Gastroesophageal sphincter (tissue), 4 donors: ENCODE measurements around the gene KCP. TPM values are rescaled to one million over a fixed set of nuclear protein-coding genes. Genes with fewer than 3 reads are reported as not detected.

Experiments
- ATAC-seq: fragments of 150-250 bp; one replicate; pipeline ENCODE4 v1.9.1; 2016; ENCODE audit warnings: mild to moderate bottlenecking, moderate library complexity
- H3K27ac ChIP-seq, 4 donors: fragments of 200-600 bp; sonication (generic) in 3 of 4; 1 replicate in 3 of 4; 2 replicates in 1 of 4; pipeline ENCODE4 v1.5.1; 2016 to 2019
- H3K27me3 ChIP-seq: fragments of 200-600 bp; sonication (generic); one replicate; pipeline ENCODE4 v1.5.1; 2019
- H3K36me3 ChIP-seq, 2 donors: fragments of 200-600 bp; sonication (generic); one replicate each; pipeline ENCODE4 v1.5.1; 2019; ENCODE audit warnings: control low read depth in 1 of 2
- H3K4me1 ChIP-seq, 3 donors: fragments of 200-600 bp; sonication (generic); 1 replicate in 2 of 3; 2 replicates in 1 of 3; pipeline ENCODE4 v1.5.1; 2016 to 2019; ENCODE audit warnings: control low read depth in 2 of 3
- H3K4me3 ChIP-seq, 2 donors: fragments of 200-600 bp; sonication (generic); one replicate each; pipeline ENCODE4 v1.5.1; 2019; ENCODE audit warnings: mild to moderate bottlenecking in 1 of 2, moderate library complexity in 1 of 2
- H3K9me3 ChIP-seq, 3 donors: fragments of 200-600 bp; sonication (generic); one replicate each; pipeline ENCODE4 v1.5.1; 2017 to 2019; ENCODE audit warnings: control low read depth in 2 of 3
- CTCF ChIP-seq, 4 experiments: fragments of 200-600 bp in 2 of 4; fragments of 450-650 bp in 2 of 4; sonication (generic) in 1 of 4; IDR thresholded peaks; one replicate each; pipeline ENCODE4 v1.5.1; 2017 to 2019; ENCODE audit warnings: antibody characterized with exemption in 4 of 4, mild to moderate bottlenecking in 2 of 4, moderate library complexity in 2 of 4
- EP300 ChIP-seq: sonication (generic); formaldehyde crosslinking; IDR thresholded peaks from one replicate; pipeline ENCODE4 v1.6.1; 2017; ENCODE audit warnings: antibody characterized with exemption, mild to moderate bottlenecking
- POLR2A ChIP-seq, 2 donors: fragments of 450-650 bp; IDR thresholded peaks; one replicate each; pipeline ENCODE4 v1.6.1; 2017; ENCODE audit warnings: antibody characterized with exemption in 2 of 2, mild to moderate bottlenecking in 2 of 2, moderate library complexity in 1 of 2
- POLR2AphosphoS5 ChIP-seq: sonication (generic); formaldehyde crosslinking; IDR thresholded peaks from one replicate; pipeline ENCODE4 v1.6.1; 2017; ENCODE audit warnings: antibody characterized with exemption
- WGBS, 2 donors: methylation state at CpG; one replicate each; pipeline ENCODE4 v1.1.5; 2018; ENCODE audit warnings: low coverage in 1 of 2; 5-methylcytosine and 5-hydroxymethylcytosine counted together
- total RNA-seq, 4 donors: library from RNA; depleted of rRNA; stranded (reverse); fragments of >200 nt; gene quantifications; one replicate each; pipeline ENCODE4 v1.1.0, GENCODE V29; 2016

Gene KCP
- total RNA-seq, 4 donors from 2014 or later: 0.31 to 0.67 TPM; not detected in 2

GRCh38 chr7:128906001-128906765 is 4.3 kb downstream of the KCP start:
- H3K27me3 ChIP-seq: peaks cover 61% of the 10 kb centered on the region
- no peak for ATAC-seq
- H3K36me3 ChIP-seq: no peaks in the 10 kb centered on the region
- WGBS, 2 donors: 80% methylated on average over 1 of the region's 5 CpGs; no CpG with 5 or more reads in 1 of the 2 donors
- H3K4me3 ChIP-seq: no peak overlapping the region
- H3K9me3 ChIP-seq: no peaks in the 10 kb centered on the region
- peaks cover 0 to 17% (median 7%) of the 10 kb centered on the region in 3 donors for H3K4me1 ChIP-seq
- no peak overlapping the region for H3K27ac ChIP-seq
- no peak for TF ChIP-seq POLR2AphosphoS5
- TF ChIP-seq EP300: no peak

GRCh38 chr7:128904381-128905197 is 5.9 kb downstream of the KCP start:
- 10 to 28% methylated on average over 2 to 5 of the region's 8 CpGs for WGBS, 2 donors
- Histone ChIP-seq H3K36me3 (no peaks in the 10 kb centered on the region), H3K27me3 (peaks cover 46% of the 10 kb centered on the region), H3K4me1 (peaks cover 0 to 5% (median 0%) of the 10 kb centered on the region in 3 donors), H3K27ac (no peak overlapping the region), H3K4me3 (no peak overlapping the region), H3K9me3 (no peaks in the 10 kb centered on the region)
- TF ChIP-seq CTCF (IDR thresholded peaks at IDR 0.05) (peak in 3 of 4 experiments; percentile 54 to 63 (median 58)), EP300 (no peak)
- peak; percentile 37 for ATAC-seq

GRCh38 chr7:128903621-128904361 is 6.7 kb downstream of the KCP start:
- H3K4me1 ChIP-seq: no peaks in the 10 kb centered on the region
- no peaks in the 10 kb centered on the region for H3K36me3 ChIP-seq
- H3K9me3 ChIP-seq: no peaks in the 10 kb centered on the region
- ATAC-seq: no peak
- 62% methylated on average over 5 of the region's 14 CpGs; no CpG with 5 or more reads in 1 of the 2 donors for whole genome bisulfite sequencing, 2 donors
- no peak overlapping the region for H3K4me3 ChIP-seq
- no peak for TF ChIP-seq EP300
- TF ChIP-seq CTCF (IDR thresholded peaks at IDR 0.05): no peak
- no peak for TF ChIP-seq POLR2AphosphoS5
- TF ChIP-seq POLR2A (IDR thresholded peaks at IDR 0.05): no peak
- H3K27me3 ChIP-seq: peaks cover 38% of the 10 kb centered on the region
- H3K27ac ChIP-seq: no peak overlapping the region

GRCh38 chr7:128902761-128903585 is 7.5 kb downstream of the KCP start:
- no peak overlapping the region for H3K27ac ChIP-seq
- no peak for ATAC-seq
- peaks cover 30% of the 10 kb centered on the region for H3K27me3 ChIP-seq
- TF ChIP-seq EP300 (no peak), POLR2AphosphoS5 (no peak), CTCF (IDR thresholded peaks at IDR 0.05) (no peak), POLR2A (IDR thresholded peaks at IDR 0.05) (no peak)
- H3K4me3 ChIP-seq: no peak overlapping the region
- 73% methylated on average over 8 of the region's 12 CpGs; no CpG with 5 or more reads in 1 of the 2 donors for WGBS, 2 donors
- H3K36me3 ChIP-seq: no peaks in the 10 kb centered on the region
- no peaks in the 10 kb centered on the region for H3K4me1 ChIP-seq
- no peaks in the 10 kb centered on the region for H3K9me3 ChIP-seq
